ENCODE data around the gene LPP.

The LPP gene

GRCh38 chr3:188826574-188826973 lies 672.6 kb downstream of the LPP start:
- DNase-seq: no peak

GRCh38 chr3:188827103-188827502 lies 673.1 kb downstream of the LPP start:
- DNase-seq: no peak

- no peak for DNase-seq
These were observed 673.6 kb downstream of the LPP start for GRCh38 chr3:188827576-188827975.

- DNase-seq: no peak
These were observed 675.2 kb downstream of the LPP start for GRCh38 chr3:188829130-188829529.

GRCh38 chr3:188829576-188829975 lies 675.6 kb downstream of the LPP start:
- DNase-seq: no peak

- no peak for DNase-seq
These were observed 676.9 kb downstream of the LPP start for GRCh38 chr3:188830893-188831292.

GRCh38 chr3:188832146-188832545 lies 678.2 kb downstream of the LPP start:
- no peak for DNase-seq

GRCh38 chr3:188832961-188833721 lies 679.2 kb downstream of the LPP start:
- no peak for DNase-seq

GRCh38 chr3:188834349-188834748 lies 680.4 kb downstream of the LPP start:
- DNase-seq: no peak

- no peak for DNase-seq
These were observed 685.3 kb downstream of the LPP start for GRCh38 chr3:188839187-188839695.

- DNase-seq: no peak
These were observed 686.3 kb downstream of the LPP start for GRCh38 chr3:188840290-188840689.

- no peak for DNase-seq
These were observed 687.9 kb downstream of the LPP start for GRCh38 chr3:188841906-188842305.

GRCh38 chr3:188842639-188843038 lies 688.7 kb downstream of the LPP start:
- no peak for DNase-seq

- DNase-seq: no peak
These were observed 690.1 kb downstream of the LPP start for GRCh38 chr3:188844096-188844495.

GRCh38 chr3:188845514-188845913 lies 691.6 kb downstream of the LPP start:
- DNase-seq: no peak

GRCh38 chr3:188848947-188849346 lies 695.0 kb downstream of the LPP start:
- no peak for DNase-seq

GRCh38 chr3:188853856-188854771 lies 700.2 kb downstream of the LPP start:
- no peak for DNase-seq

- no peak for DNase-seq
These were observed 700.8 kb downstream of the LPP start for GRCh38 chr3:188854772-188855149.

GRCh38 chr3:188855675-188856074 lies 701.7 kb downstream of the LPP start:
- no peak for DNase-seq

- no peak for DNase-seq
These were observed 706.2 kb downstream of the LPP start for GRCh38 chr3:188860147-188860546.

- DNase-seq: no peak
These were observed 708.1 kb downstream of the LPP start for GRCh38 chr3:188861842-188862744.

- no peak for DNase-seq
These were observed 710.0 kb downstream of the LPP start for GRCh38 chr3:188863999-188864406.
